Kidney (tissue), 14 donors: ENCODE results near the gene CDK5RAP2. TPM values are rescaled to one million over a fixed set of nuclear protein-coding genes. Genes with fewer than 3 reads are reported as not detected.

Experiments used
- DNase-seq, 5 donors: peaks; one replicate each; pipeline ENCODE4 v3.0.0-alpha.2; 2013 to 2020
- FAIRE-seq: peaks from 2 replicates; lab custom pipeline; 2012; peaks lifted over from hg19 to GRCh38; lab: Jason Lieb, UNC
- H3K27ac ChIP-seq, 2 donors: one replicate each; pipeline ENCODE4 v1.7.0; 2013; ENCODE audit warnings: low read depth in 2 of 2, low read length in 2 of 2, inconsistent platforms in 1 of 2
- H3K27me3 ChIP-seq: one replicate; pipeline ENCODE4 v1.7.1; 2013; ENCODE audit warnings: low read length, inconsistent platforms; ENCODE audit not compliant: control insufficient read depth, insufficient read depth
- H3K36me3 ChIP-seq, 3 donors: one replicate each; pipeline versions ENCODE4 v1.7.0 to v1.7.1; 2013; ENCODE audit warnings: low read length in 3 of 3, control low read depth in 1 of 3, inconsistent platforms in 1 of 3; ENCODE audit not compliant: insufficient read depth in 3 of 3, control insufficient read depth in 2 of 3
- H3K4me1 ChIP-seq, 3 donors: one replicate each; pipeline versions ENCODE4 v1.7.0 to v1.7.1; 2013; ENCODE audit warnings: low read length in 3 of 3, inconsistent platforms in 1 of 3, low read depth in 1 of 3; ENCODE audit not compliant: control insufficient read depth in 2 of 3, insufficient read depth in 2 of 3
- H3K4me3 ChIP-seq, 3 donors: one replicate each; pipeline versions ENCODE4 v1.7.0 to v1.8.1; 2013; ENCODE audit warnings: low read length in 3 of 3, control low read depth in 1 of 3, inconsistent platforms in 1 of 3
- H3K9ac ChIP-seq, 3 donors: one replicate each; pipeline versions ENCODE4 v1.7.0 to v1.7.1; 2013; ENCODE audit warnings: low read length in 3 of 3, control low read depth in 1 of 3, inconsistent platforms in 1 of 3
- H3K9me3 ChIP-seq, 3 donors: one replicate each; pipeline versions ENCODE4 v1.7.0 to v1.7.1; 2013; ENCODE audit warnings: low read length in 3 of 3, control low read depth in 1 of 3, inconsistent platforms in 1 of 3; ENCODE audit not compliant: control insufficient read depth in 2 of 3, insufficient read depth in 1 of 3
- intact Hi-C: fragments of 100-400 bp; cut with DNase I; formaldehyde crosslinking; loops from one replicate; pipeline ENCODE4 v1.11.1; 2022
- polyA plus RNA-seq: library from polyadenylated mRNA; stranded (reverse); fragments of 350-450 nt; fragmentation: Illumina TruSeq; extraction: RNeasy Lipid Tissue Mini Kit (QIAGEN cat#74804); gene quantifications from one replicate; pipeline ENCODE4 v1.2.3, GENCODE V29; 2014; ENCODE audit warnings: low read depth, low replicate concordance; ENCODE audit not compliant: insufficient read depth
- total RNA-seq: library from RNA; stranded (reverse); fragmentation: NEBNext Ultra II Directional; extraction: Animal tissue kit (Norgen Biotek cat#: 25700); gene quantifications from one replicate; pipeline ENCODE4 v1.2.1, GENCODE V29; 2021
- TF ChIP-seq, protein P1 (sequence below): IDR thresholded peaks from 3 replicates; pipeline ENCODE4 v1.5.1; 2012; ENCODE audit warnings: mild to moderate bottlenecking, moderate library complexity, borderline replicate concordance; ENCODE audit not compliant: insufficient read depth; ENCODE audit errors: extremely low read depth
- donor health status: control.
- donor health status: control.
- donor health status: control.
- donor health status: control.
- donor health status: control.
- donor health status: DM: yes; HTN: yes; CAD: no.
- donor health status: Normal renal cell carcinoma (clear cell type).

Gene CDK5RAP2
- total and polyA plus RNA-seq, 2 donors from 2014 or later = 20.9 to 35.3 TPM

DNA sequence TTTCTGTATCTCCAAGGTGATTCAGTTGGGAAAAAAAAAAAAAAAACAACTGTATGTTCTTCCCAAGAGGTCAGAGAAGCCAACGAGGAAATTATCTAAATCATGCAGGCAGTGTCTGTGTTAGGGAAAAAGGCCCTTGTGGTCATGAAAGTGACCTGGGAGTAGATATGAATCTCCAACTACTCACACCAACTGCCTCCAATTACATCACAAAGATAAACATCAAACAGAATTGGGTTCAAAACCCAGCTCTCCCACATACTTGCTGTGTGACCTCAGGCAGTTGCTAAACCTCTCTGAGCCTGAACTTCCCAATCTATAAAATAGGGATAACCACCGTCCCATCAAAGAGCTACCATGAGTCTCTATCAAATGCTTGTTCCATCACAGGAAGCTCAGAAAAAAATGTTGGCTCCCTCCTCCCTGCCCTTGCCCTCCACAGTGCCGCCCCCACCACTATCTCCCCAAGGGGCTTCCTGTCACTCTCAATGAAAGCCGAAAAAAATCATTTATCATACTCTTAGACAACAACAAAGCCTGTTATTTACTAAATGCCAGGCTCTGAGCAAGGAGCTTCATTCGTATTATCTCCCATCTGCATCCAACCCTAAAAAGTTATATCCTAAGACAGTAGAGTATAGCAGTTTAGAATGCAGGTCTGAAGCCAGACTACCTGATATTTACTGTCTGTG, 42.9 kb downstream of the CDK5RAP2 start:
- H3K4me1 ChIP-seq = no peaks in the 10 kb centered on the region
- H3K27me3 ChIP-seq = no peaks in the 10 kb centered on the region
- FAIRE-seq (no peak), DNase-seq (no peak)
- H3K4me3 ChIP-seq = no peak overlapping the region
- H3K9ac ChIP-seq = no peak overlapping the region
- H3K9me3 ChIP-seq = no peaks in the 10 kb centered on the region
- intact Hi-C loops = no loop called here
- H3K27ac ChIP-seq = no peak overlapping the region
- peaks cover 8 to 12% (median 10%) of the 10 kb centered on the region in 3 donors for H3K36me3 ChIP-seq
- TF ChIP-seq, protein P1, sequence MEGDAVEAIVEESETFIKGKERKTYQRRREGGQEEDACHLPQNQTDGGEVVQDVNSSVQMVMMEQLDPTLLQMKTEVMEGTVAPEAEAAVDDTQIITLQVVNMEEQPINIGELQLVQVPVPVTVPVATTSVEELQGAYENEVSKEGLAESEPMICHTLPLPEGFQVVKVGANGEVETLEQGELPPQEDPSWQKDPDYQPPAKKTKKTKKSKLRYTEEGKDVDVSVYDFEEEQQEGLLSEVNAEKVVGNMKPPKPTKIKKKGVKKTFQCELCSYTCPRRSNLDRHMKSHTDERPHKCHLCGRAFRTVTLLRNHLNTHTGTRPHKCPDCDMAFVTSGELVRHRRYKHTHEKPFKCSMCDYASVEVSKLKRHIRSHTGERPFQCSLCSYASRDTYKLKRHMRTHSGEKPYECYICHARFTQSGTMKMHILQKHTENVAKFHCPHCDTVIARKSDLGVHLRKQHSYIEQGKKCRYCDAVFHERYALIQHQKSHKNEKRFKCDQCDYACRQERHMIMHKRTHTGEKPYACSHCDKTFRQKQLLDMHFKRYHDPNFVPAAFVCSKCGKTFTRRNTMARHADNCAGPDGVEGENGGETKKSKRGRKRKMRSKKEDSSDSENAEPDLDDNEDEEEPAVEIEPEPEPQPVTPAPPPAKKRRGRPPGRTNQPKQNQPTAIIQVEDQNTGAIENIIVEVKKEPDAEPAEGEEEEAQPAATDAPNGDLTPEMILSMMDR = no peak

DNA sequence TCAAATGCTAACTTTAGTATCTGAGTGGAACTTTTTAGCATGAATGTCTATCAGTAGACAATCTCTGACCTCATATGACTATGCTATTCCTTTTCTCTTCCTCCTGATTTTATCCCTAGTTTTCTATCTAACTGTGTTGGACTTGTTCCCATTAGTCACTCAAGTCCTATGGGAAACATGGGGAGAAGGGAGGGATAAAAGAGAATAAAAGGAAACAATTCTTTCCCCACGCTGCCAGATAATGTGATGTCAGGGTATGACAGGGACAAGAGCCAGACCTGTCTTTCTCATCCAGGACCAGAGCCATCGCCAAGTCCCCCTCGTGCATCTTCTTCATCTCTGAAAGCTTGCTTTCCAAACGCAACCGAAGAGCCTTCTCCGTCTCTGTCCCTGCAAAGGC, 43.9 kb downstream of the CDK5RAP2 start:
- Histone ChIP-seq H3K4me1 (no peaks in the 10 kb centered on the region), H3K9ac (no peak overlapping the region), H3K4me3 (no peak overlapping the region), H3K27me3 (no peaks in the 10 kb centered on the region), H3K27ac (no peak overlapping the region), H3K36me3 (peaks cover 8 to 12% (median 10%) of the 10 kb centered on the region in 3 donors), H3K9me3 (no peaks in the 10 kb centered on the region)
- intact Hi-C loops = no loop called here
- TF ChIP-seq, protein P1 = no peak
- no peak for DNase-seq
- FAIRE-seq = no peak

- intact Hi-C loops = no loop called here
- no peak overlapping the region for H3K27ac ChIP-seq
- H3K4me1 ChIP-seq = no peaks in the 10 kb centered on the region
- peaks cover 10 to 18% (median 16%) of the 10 kb centered on the region in 3 donors for H3K36me3 ChIP-seq
- H3K9me3 ChIP-seq = no peaks in the 10 kb centered on the region
- DNase-seq (no peak), FAIRE-seq (no peak)
- H3K4me3 ChIP-seq = no peak overlapping the region
- H3K27me3 ChIP-seq = no peaks in the 10 kb centered on the region
- TF ChIP-seq, protein P1 = no peak
- H3K9ac ChIP-seq = no peak overlapping the region
These were observed 45.7 kb downstream of the CDK5RAP2 start for GRCh38 chr9:120534266-120534665.
